GM12878 (cell line): Measurements from ENCODE around the gene ANKRD11. TPM values are rescaled to one million over a fixed set of nuclear protein-coding genes. Genes with fewer than 3 reads are reported as not detected.

Experiments used
- ATAC-seq: fragments of 200-7000 bp; cut with Tn5 transposase; 3 replicates; pipeline ENCODE4 v1.9.1; 2020; ENCODE audit warnings: mild to moderate bottlenecking, moderate library complexity
- BruUV-seq: library from RNA; stranded (reverse); fragments of 400-500 nt; replicated peaks from 2 replicates; lab custom pipeline; 2021; lab: Mats Ljungman, UMichigan
- CTCF ChIA-PET: fragments of 300-600 bp; sonication (Branson Sonifier 250); formaldehyde crosslinking; extraction: SDS; loops from one replicate; lab custom pipeline; 2021; ENCODE audit warnings: inconsistent platforms; lab: Yijun Ruan, JAX
- POLR2A ChIA-PET: fragments of 350-600 bp; formaldehyde crosslinking; extraction: SDS; loops from one replicate; lab custom pipeline; 2021; ENCODE audit warnings: inconsistent platforms; lab: Charles Lee
- RAD21 ChIA-PET: fragments of 300-600 bp; sonication (Branson Sonifier 250); formaldehyde crosslinking; loops from one replicate; lab custom pipeline; 2023; ENCODE audit warnings: antibody characterized with exemption; ENCODE audit not compliant: unreplicated experiment; lab: Charles Lee
- SMC1A ChIA-PET: fragments of 300-600 bp; sonication (Branson Sonifier 250); formaldehyde crosslinking; loops from one replicate; lab custom pipeline; 2023; ENCODE audit not compliant: unreplicated experiment, uncharacterized antibody; lab: Charles Lee
- DNase-seq: peaks from one replicate; pipeline ENCODE4 v3.0.0-alpha.2; 2011; ENCODE audit warnings: low read depth, low spot score
- FAIRE-seq: peaks from 3 replicates; lab custom pipeline; 2011; peaks lifted over from hg19 to GRCh38; lab: Jason Lieb, UNC
- H2AFZ ChIP-seq: 2 replicates; pipeline ENCODE4 v1.6.0; 2011; ENCODE audit warnings: low read depth, low read length, control low read depth; ENCODE audit not compliant: control insufficient read depth
- H3K27ac ChIP-seq: 2 replicates; pipeline ENCODE4 v1.5.1; 2011; ENCODE audit warnings: control low read depth; ENCODE audit not compliant: control insufficient read depth, insufficient read depth
- H3K27me3 ChIP-seq, 2 experiments: replicated peaks in 1 of 2; 2 replicates each; pipeline versions ENCODE4 v1.6.0 to v1.6.1; 2011; ENCODE audit warnings: low read length in 1 of 2; ENCODE audit not compliant: control insufficient read depth in 2 of 2, insufficient read depth in 2 of 2
- H3K36me3 ChIP-seq, 2 experiments: 2 replicates each; pipeline ENCODE4 v1.5.1; 2011; ENCODE audit warnings: low read length in 1 of 2; ENCODE audit not compliant: control insufficient read depth in 2 of 2, insufficient read depth in 2 of 2
- H3K4me1 ChIP-seq: 2 replicates; pipeline ENCODE4 v1.6.1; 2011; ENCODE audit warnings: mild to moderate bottlenecking, low read length, moderate library complexity, mixed read lengths; ENCODE audit not compliant: control insufficient read depth, insufficient read depth
- H3K4me2 ChIP-seq: 2 replicates; pipeline ENCODE4 v1.6.0; 2011; ENCODE audit warnings: control low read depth; ENCODE audit not compliant: control insufficient read depth, insufficient read depth
- H3K4me3 ChIP-seq: fragments of 200-600 bp; sonication (generic); 2 replicates; pipeline ENCODE4 v1.5.1; 2016
- H3K79me2 ChIP-seq: 2 replicates; pipeline ENCODE4 v1.6.0; 2011; ENCODE audit warnings: low read length; ENCODE audit not compliant: control insufficient read depth, insufficient read depth
- H3K9ac ChIP-seq: 2 replicates; pipeline ENCODE4 v1.8.0; 2011; ENCODE audit warnings: low read length, control low read depth, mixed read lengths; ENCODE audit not compliant: control insufficient read depth, insufficient read depth
- H3K9me3 ChIP-seq: replicated peaks from 3 replicates; pipeline ENCODE4 v1.5.1; 2011; ENCODE audit warnings: mild to moderate bottlenecking, low read length; ENCODE audit not compliant: control insufficient read depth, insufficient read depth
- H4K20me1 ChIP-seq: 2 replicates; pipeline ENCODE4 v1.6.0; 2011; ENCODE audit not compliant: control insufficient read depth, insufficient read depth
- CBX5 ChIP-seq: sonication (generic); IDR thresholded peaks from 2 replicates; pipeline ENCODE4 v1.6.1; 2016; ENCODE audit warnings: low read depth, moderate library complexity, mild to moderate bottlenecking, inconsistent platforms
- EP300 ChIP-seq, 2 experiments: fragments of 150-350 bp in 1 of 2; IDR thresholded peaks; 2 replicates each; pipeline ENCODE4 v1.6.1; 2011 to 2012; ENCODE audit warnings: low read depth in 2 of 2, low read length in 2 of 2, borderline replicate concordance in 1 of 2, improper control_type of control experiment in 1 of 2, inconsistent platforms in 1 of 2; ENCODE audit not compliant: control insufficient read depth in 1 of 2
- ETV6 ChIP-seq, 2 experiments: fragments of 450-650 bp in 1 of 2; IDR thresholded peaks in 1 of 2; conservative IDR thresholded peaks in 1 of 2; 2 replicates each; pipeline ENCODE4 v1.6.1; 2014; ENCODE audit warnings: antibody characterized with exemption in 1 of 2, borderline replicate concordance in 1 of 2, low read depth in 1 of 2, mild to moderate bottlenecking in 1 of 2, moderate library complexity in 1 of 2
- HDAC2 ChIP-seq: fragments of 200-600 bp; sonication (generic); IDR thresholded peaks from 2 replicates; pipeline ENCODE4 v1.6.1; 2017
- IKZF1 ChIP-seq: fragments of 450-650 bp; conservative IDR thresholded peaks from 2 replicates; pipeline ENCODE4 v1.6.1; 2017; ENCODE audit warnings: antibody characterized with exemption, mild to moderate bottlenecking
- SMC3 ChIP-seq: IDR thresholded peaks from 2 replicates; pipeline ENCODE4 v1.6.1; 2011; ENCODE audit warnings: low read length, improper control_type of control experiment, borderline replicate concordance
- SPI1 ChIP-seq: IDR thresholded peaks from 2 replicates; pipeline ENCODE4 v1.6.1; 2011; ENCODE audit warnings: low read depth, mild to moderate bottlenecking, low read length, moderate library complexity, borderline replicate concordance; ENCODE audit not compliant: insufficient read depth
- SREBF2 ChIP-seq: IDR thresholded peaks from 2 replicates; pipeline ENCODE4 v1.6.1; 2012; ENCODE audit warnings: mild to moderate bottlenecking, low read length
- STAT3 ChIP-seq: IDR thresholded peaks from 2 replicates; pipeline ENCODE4 v1.6.1; 2011; ENCODE audit warnings: low read depth, low read length, improper control_type of control experiment
- WRNIP1 ChIP-seq: IDR thresholded peaks from 2 replicates; pipeline ENCODE4 v1.6.1; 2011; ENCODE audit warnings: low read depth, low read length, improper control_type of control experiment, borderline replicate concordance
- ZNF217 ChIP-seq: fragments of 450-650 bp; IDR thresholded peaks from 2 replicates; pipeline ENCODE4 v1.6.1; 2017; ENCODE audit warnings: antibody characterized with exemption, mild to moderate bottlenecking
- ZNF384 ChIP-seq: IDR thresholded peaks from 2 replicates; pipeline ENCODE4 v1.6.1; 2012; ENCODE audit warnings: low read depth, mild to moderate bottlenecking, low read length, improper control_type of control experiment, borderline replicate concordance
- WGBS: methylation state at CpG from one replicate; pipeline ENCODE4 v1.1.6; 2016; ENCODE audit warnings: low lambda C conversion rate; ENCODE audit not compliant: insufficient replicate concordance, insufficient coverage; ENCODE audit errors: missing lambda C conversion rate; 5-methylcytosine and 5-hydroxymethylcytosine counted together
- in situ Hi-C: fragments of 300-500 bp; cut with MboI; formaldehyde crosslinking; loops from 9 replicates; pipeline ENCODE4 v1.14.3; 2018; ENCODE audit warnings: mixed read lengths
- intact Hi-C: fragments of 100-400 bp; cut with micrococcal nuclease; formaldehyde crosslinking; loops from one replicate; pipeline ENCODE4 v1.14.2; 2022; ENCODE audit not compliant: unreplicated experiment
- polyA plus RNA-seq, 11 experiments: library from polyadenylated mRNA; depleted of rRNA in 4 of 11; unstranded in 6 of 11; stranded (reverse) in 5 of 11; fragments of >200 nt; fragmentation: Nextera tagmentation in 4 of 11; fragmentation: Illumina TruSeq in 1 of 11; extraction: Ambion mirVana in 4 of 11; extraction: Trizol in 1 of 11; gene quantifications; 1 replicate in 1 of 11; 2 replicates in 10 of 11; pipeline versions ENCODE4 v1.2.1 to v1.2.3, GENCODE V29; 2011 to 2016; ENCODE audit warnings: inconsistent platforms in 2 of 11, missing spikeins in 2 of 11, low read depth in 1 of 11
- total RNA-seq, 4 experiments: library from RNA; depleted of rRNA in 3 of 4; stranded (reverse); fragments of >200 nt in 3 of 4; fragmentation: Illumina TruSeq in 1 of 4; extraction: Trizol in 1 of 4; gene quantifications; 2 replicates each; pipeline versions ENCODE4 v1.2.1 to v1.2.3, GENCODE V29; 2013 to 2021
- TF ChIP-seq, protein P1 (sequence below), 3 experiments: IDR thresholded peaks in 2 of 3; conservative IDR thresholded peaks in 1 of 3; 2 replicates each; pipeline ENCODE4 v1.5.1; 2011; ENCODE audit warnings: low read depth in 3 of 3, low read length in 3 of 3, mild to moderate bottlenecking in 3 of 3, control low read depth in 2 of 3, moderate library complexity in 2 of 3, inconsistent platforms in 1 of 3, mixed read lengths in 1 of 3; ENCODE audit not compliant: control insufficient read depth in 2 of 3, insufficient read depth in 1 of 3; ENCODE audit errors: extremely low read depth in 1 of 3

Gene ANKRD11
- total and polyA plus RNA-seq, 10 of the 15 experiments (the other 5 are each of a cell fraction or from before 2014, with no cell fraction given): 5.1 to 103 (median 27.4) TPM

DNA sequence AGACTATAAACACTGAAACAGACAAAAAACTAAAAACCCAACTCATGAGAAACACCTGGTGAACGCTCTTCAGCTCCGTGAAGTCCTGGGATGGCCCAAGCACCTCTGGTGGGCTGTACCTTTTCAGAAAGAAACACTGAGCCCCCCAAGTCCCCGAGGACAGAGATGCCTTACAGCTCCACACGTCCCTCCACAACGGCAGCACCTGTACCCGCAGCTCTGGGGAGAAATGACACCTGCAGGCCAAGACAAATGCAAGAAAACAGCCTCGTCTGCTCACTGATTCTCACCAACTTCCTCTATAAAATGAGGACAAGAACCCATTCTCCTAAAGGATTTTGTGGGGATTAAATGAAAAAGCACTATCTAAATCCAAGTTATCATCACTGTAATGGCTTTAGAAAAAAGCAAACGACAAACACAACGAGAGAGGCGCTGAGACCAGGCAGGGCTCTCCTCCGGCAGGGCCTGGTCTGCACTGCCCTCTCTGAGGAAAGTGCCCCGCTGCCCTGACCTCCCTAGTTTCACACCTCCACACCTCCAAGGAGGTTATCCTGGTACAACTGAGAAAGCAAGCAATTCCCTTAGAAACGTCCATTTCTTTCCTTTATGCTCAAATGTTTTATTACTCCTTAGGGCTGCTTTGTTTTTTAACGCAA lies 158.0 kb downstream of the ANKRD11 start:
- no peaks in the 10 kb centered on the region; a peak in 2 of 4 replicates for H3K36me3 ChIP-seq
- WGBS: 75% methylated on average over 14 of the region's 14 CpGs
- H4K20me1 ChIP-seq: peaks cover 27% of the 10 kb centered on the region
- POLR2A ChIA-PET: interaction anchor here (1.1 kb wide), 1 partner anchor 8 kb away, joined by 3 read pairs; no protein-coding TSS in a partner anchor
- RAD21 ChIA-PET: interaction anchor here (1.3 kb wide), 1 partner anchor 123 kb away, joined by 3 read pairs; no protein-coding TSS in a partner anchor
- in situ Hi-C loops (loop anchor here (5.0 kb wide), 1 partner anchor 225 kb away; no protein-coding TSS in a partner anchor), intact Hi-C loops (loop anchor here (2.0 to 5.0 kb wide), 3 partner anchors 155 to 224 kb away; partner anchors contain the start of gene SPG7)
- no TSS peak for BruUV-seq
- DNase-seq (no peak), FAIRE-seq (no peak), ATAC-seq (no peak)
- no peaks in the 10 kb centered on the region for H3K9me3 ChIP-seq
- no peak overlapping the region for H3K9ac ChIP-seq
- H3K27ac ChIP-seq: no peak overlapping the region
- H3K79me2 ChIP-seq: peaks cover 83% of the 10 kb centered on the region
- no peak overlapping the region for H3K4me3 ChIP-seq
- H3K4me1 ChIP-seq: peaks cover 35% of the 10 kb centered on the region
- TF ChIP-seq ZNF217 (no peak), WRNIP1 (no peak), ZNF384 (no peak), SMC3 (no peak), IKZF1 (no peak), STAT3 (no peak), ETV6 (conservative IDR thresholded peaks at IDR 0.05 in 1 of 2, IDR thresholded peaks at IDR 0.05 in 1 of 2; ENCODE audit: borderline replicate concordance in 1 of 2, low read depth in 1 of 2) (no peak), CBX5 (no peak), SREBF2 (no peak), EP300 (IDR thresholded peaks at IDR 0.05; ENCODE audit: borderline replicate concordance in 1 of 2, control insufficient read depth in 1 of 2, low read depth in 2 of 2, low read length in 2 of 2) (no peak), HDAC2 (no peak), SPI1 (no peak)
- TF ChIP-seq, protein P1, sequence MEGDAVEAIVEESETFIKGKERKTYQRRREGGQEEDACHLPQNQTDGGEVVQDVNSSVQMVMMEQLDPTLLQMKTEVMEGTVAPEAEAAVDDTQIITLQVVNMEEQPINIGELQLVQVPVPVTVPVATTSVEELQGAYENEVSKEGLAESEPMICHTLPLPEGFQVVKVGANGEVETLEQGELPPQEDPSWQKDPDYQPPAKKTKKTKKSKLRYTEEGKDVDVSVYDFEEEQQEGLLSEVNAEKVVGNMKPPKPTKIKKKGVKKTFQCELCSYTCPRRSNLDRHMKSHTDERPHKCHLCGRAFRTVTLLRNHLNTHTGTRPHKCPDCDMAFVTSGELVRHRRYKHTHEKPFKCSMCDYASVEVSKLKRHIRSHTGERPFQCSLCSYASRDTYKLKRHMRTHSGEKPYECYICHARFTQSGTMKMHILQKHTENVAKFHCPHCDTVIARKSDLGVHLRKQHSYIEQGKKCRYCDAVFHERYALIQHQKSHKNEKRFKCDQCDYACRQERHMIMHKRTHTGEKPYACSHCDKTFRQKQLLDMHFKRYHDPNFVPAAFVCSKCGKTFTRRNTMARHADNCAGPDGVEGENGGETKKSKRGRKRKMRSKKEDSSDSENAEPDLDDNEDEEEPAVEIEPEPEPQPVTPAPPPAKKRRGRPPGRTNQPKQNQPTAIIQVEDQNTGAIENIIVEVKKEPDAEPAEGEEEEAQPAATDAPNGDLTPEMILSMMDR (IDR thresholded peaks at IDR 0.05 in 2 of 3, conservative IDR thresholded peaks at IDR 0.05 in 1 of 3; ENCODE audit: control insufficient read depth in 2 of 3, extremely low read depth in 1 of 3, insufficient read depth in 1 of 3, low read depth in 3 of 3, low read length in 3 of 3): no peak
- CTCF ChIA-PET: interaction anchor here (0.6 to 1.5 kb wide), 4 partner anchors 44 to 176 kb away, joined by 3 to 5 read pairs (median 3); partner anchors contain the start of gene SPG7
- H3K4me2 ChIP-seq: no peak overlapping the region
- SMC1A ChIA-PET: interaction anchor here (0.9 kb wide), 1 partner anchor 157 kb away, joined by 3 read pairs; no protein-coding TSS in a partner anchor
- H2AFZ ChIP-seq: no peak overlapping the region
- H3K27me3 ChIP-seq: no peaks in the 10 kb centered on the region
